ENCODE data around the gene SYT13.

The SYT13 gene

GRCh38 chr11:45252134-45252856, 33.8 kb downstream of the SYT13 start:
- TF ChIP-seq USF1 (IDR thresholded peaks at IDR 0.05) (no peak), NFIC (IDR thresholded peaks at IDR 0.05) (no peak), RAD21 (IDR thresholded peaks at IDR 0.05; ENCODE audit: low read depth) (peak; percentile 78)

- TF ChIP-seq ZBTB7A (IDR thresholded peaks at IDR 0.05; ENCODE audit: low read depth) (no peak), TCF12 (IDR thresholded peaks at IDR 0.05; ENCODE audit: low read depth) (no peak), TEAD4 (IDR thresholded peaks at IDR 0.05) (no peak), USF1 (IDR thresholded peaks at IDR 0.05) (no peak), CEBPB (IDR thresholded peaks at IDR 0.05) (no peak), TAF1 (IDR thresholded peaks at IDR 0.05; ENCODE audit: low read depth) (no peak), EGR1 (IDR thresholded peaks at IDR 0.05) (no peak), NFIC (IDR thresholded peaks at IDR 0.05) (no peak), MAX (IDR thresholded peaks at IDR 0.05) (no peak), REST (IDR thresholded peaks at IDR 0.05; ENCODE audit: low read depth) (no peak), CREB1 (IDR thresholded peaks at IDR 0.05; ENCODE audit: low read depth) (no peak), FOXM1 (IDR thresholded peaks at IDR 0.05; ENCODE audit: borderline replicate concordance, low read depth) (no peak), EP300 (IDR thresholded peaks at IDR 0.05; ENCODE audit: borderline replicate concordance) (no peak), YY1 (IDR thresholded peaks at IDR 0.05; ENCODE audit: low read depth) (no peak), RAD21 (IDR thresholded peaks at IDR 0.05; ENCODE audit: low read depth) (no peak)
These were observed 36.0 kb downstream of the SYT13 start for GRCh38 chr11:45250035-45250718.

- TF ChIP-seq TCF12 (IDR thresholded peaks at IDR 0.05; ENCODE audit: low read depth) (no peak), REST (IDR thresholded peaks at IDR 0.05; ENCODE audit: low read depth) (no peak), ZBTB7A (IDR thresholded peaks at IDR 0.05; ENCODE audit: low read depth) (no peak)
These were observed 37.6 kb downstream of the SYT13 start for GRCh38 chr11:45248501-45249011.

- no peak for TF ChIP-seq TEAD4 (IDR thresholded peaks at IDR 0.05)
- no peak for TF ChIP-seq EGR1 (IDR thresholded peaks at IDR 0.05)
- no peak for TF ChIP-seq NFIC (IDR thresholded peaks at IDR 0.05)
- no peak for TF ChIP-seq REST (IDR thresholded peaks at IDR 0.05; ENCODE audit: low read depth)
- no peak for TF ChIP-seq ZBTB7A (IDR thresholded peaks at IDR 0.05; ENCODE audit: low read depth)
- TF ChIP-seq RAD21 (IDR thresholded peaks at IDR 0.05; ENCODE audit: low read depth), result no peak
- TF ChIP-seq USF1 (IDR thresholded peaks at IDR 0.05), result no peak
- no peak for TF ChIP-seq FOXM1 (IDR thresholded peaks at IDR 0.05; ENCODE audit: borderline replicate concordance, low read depth)
These were observed 38.7 kb downstream of the SYT13 start for GRCh38 chr11:45247433-45247832.

Data from Ishikawa (cell line).